ENCODE data around the gene ZBTB7C.
"Not testable (repeated sequence)": the region's sequence is repeated elsewhere in the genome, so short reads cannot be mapped to it uniquely, and the experiment has no call there.

The ZBTB7C gene

GRCh38 chr18:48408727-48409590 is at the start of gene ZBTB7C:
Gene ZBTB7C, minus strand, starts transcription at chr18:48409383.
- no peak for DNase-seq (ENCODE audit: low read depth)

- DNase-seq (ENCODE audit: low read depth): no peak
Measured at GRCh38 chr18:48456838-48457237, 47.7 kb upstream of the ZBTB7C start.

GRCh38 chr18:48455555-48456478 is 46.6 kb upstream of the ZBTB7C start:
- DNase-seq (ENCODE audit: low read depth): peak; percentile 23

GRCh38 chr18:48454261-48454757 is 45.1 kb upstream of the ZBTB7C start:
- DNase-seq (ENCODE audit: low read depth): no peak

- no peak for DNase-seq (ENCODE audit: low read depth)
Measured at GRCh38 chr18:48453330-48454066, 44.3 kb upstream of the ZBTB7C start.

GRCh38 chr18:48452861-48453323 is 43.7 kb upstream of the ZBTB7C start:
- no peak for DNase-seq (ENCODE audit: low read depth)

- no peak for DNase-seq (ENCODE audit: low read depth)
Measured at GRCh38 chr18:48450685-48451084, 41.5 kb upstream of the ZBTB7C start.

- DNase-seq (ENCODE audit: low read depth): peak; percentile 56
Measured at GRCh38 chr18:48446582-48447225, 37.5 kb upstream of the ZBTB7C start.

GRCh38 chr18:48445540-48445939 is 36.4 kb upstream of the ZBTB7C start:
- DNase-seq (ENCODE audit: low read depth): peak; percentile 56

- no peak for DNase-seq (ENCODE audit: low read depth)
Measured at GRCh38 chr18:48442761-48443160, 33.6 kb upstream of the ZBTB7C start.

- DNase-seq (ENCODE audit: low read depth): no peak
Measured at GRCh38 chr18:48441405-48441881, 32.3 kb upstream of the ZBTB7C start.

- no peak for DNase-seq (ENCODE audit: low read depth)
Measured at GRCh38 chr18:48440924-48441323, 31.7 kb upstream of the ZBTB7C start.

GRCh38 chr18:48436907-48437306 is 27.7 kb upstream of the ZBTB7C start:
- DNase-seq (ENCODE audit: low read depth): no peak

- not testable (repeated sequence) for DNase-seq (ENCODE audit: low read depth)
Measured at GRCh38 chr18:48434382-48434781, 25.2 kb upstream of the ZBTB7C start.

GRCh38 chr18:48433541-48433940 is 24.4 kb upstream of the ZBTB7C start:
- no peak for DNase-seq (ENCODE audit: low read depth)

- DNase-seq (ENCODE audit: low read depth): no peak
Measured at GRCh38 chr18:48430150-48430549, 21.0 kb upstream of the ZBTB7C start.

- no peak for DNase-seq (ENCODE audit: low read depth)
Measured at GRCh38 chr18:48428475-48429177, 19.4 kb upstream of the ZBTB7C start.

GRCh38 chr18:48422947-48423378 is 13.8 kb upstream of the ZBTB7C start:
- no peak for DNase-seq (ENCODE audit: low read depth)

GRCh38 chr18:48419277-48420022 is 10.3 kb upstream of the ZBTB7C start:
- DNase-seq (ENCODE audit: low read depth): no peak

Data from activated T-cell treated with anti-CD3 and anti-CD28 coated beads for 1 hour (primary cell).